HG03095 (cell line): ENCODE results near the gene EDC3.
"Not testable (repeated sequence)": the region's sequence is repeated elsewhere in the genome, so short reads cannot be mapped to it uniquely, and the experiment has no call there.

ENCODE experiments used
- ATAC-seq: cut with Tn5 transposase; IDR thresholded peaks from one replicate; pipeline ENCODE4 v1.9.1; 2021; ENCODE audit warnings: moderate library complexity; ENCODE audit not compliant: unreplicated experiment

EDC3 gene

DNA sequence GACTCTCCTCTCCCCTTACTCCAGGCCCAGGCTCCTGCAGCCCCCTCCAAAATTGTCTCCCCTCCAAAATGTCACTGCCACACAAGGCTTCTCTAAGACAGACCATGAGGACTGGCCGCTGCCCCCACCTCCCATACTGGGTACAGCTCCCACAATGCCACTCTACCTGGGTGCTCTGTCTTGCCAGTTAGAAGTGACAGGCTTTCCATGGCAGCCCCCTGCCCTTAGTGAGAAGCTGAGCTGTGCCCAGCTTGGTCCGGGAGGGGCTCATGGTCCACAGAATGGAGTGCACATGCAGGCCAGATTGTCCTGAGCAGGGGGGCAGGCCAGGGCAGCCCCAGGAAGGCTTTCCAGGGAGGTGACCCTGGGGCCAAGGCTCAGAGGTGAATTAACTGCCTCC is 83.1 kb downstream of the EDC3 start:
- no peak for ATAC-seq

- ATAC-seq = no peak
These were observed 84.0 kb downstream of the EDC3 start for GRCh38 chr15:74611834-74612233.

- ATAC-seq = no peak
These were observed 84.5 kb downstream of the EDC3 start for GRCh38 chr15:74611341-74611740.

DNA sequence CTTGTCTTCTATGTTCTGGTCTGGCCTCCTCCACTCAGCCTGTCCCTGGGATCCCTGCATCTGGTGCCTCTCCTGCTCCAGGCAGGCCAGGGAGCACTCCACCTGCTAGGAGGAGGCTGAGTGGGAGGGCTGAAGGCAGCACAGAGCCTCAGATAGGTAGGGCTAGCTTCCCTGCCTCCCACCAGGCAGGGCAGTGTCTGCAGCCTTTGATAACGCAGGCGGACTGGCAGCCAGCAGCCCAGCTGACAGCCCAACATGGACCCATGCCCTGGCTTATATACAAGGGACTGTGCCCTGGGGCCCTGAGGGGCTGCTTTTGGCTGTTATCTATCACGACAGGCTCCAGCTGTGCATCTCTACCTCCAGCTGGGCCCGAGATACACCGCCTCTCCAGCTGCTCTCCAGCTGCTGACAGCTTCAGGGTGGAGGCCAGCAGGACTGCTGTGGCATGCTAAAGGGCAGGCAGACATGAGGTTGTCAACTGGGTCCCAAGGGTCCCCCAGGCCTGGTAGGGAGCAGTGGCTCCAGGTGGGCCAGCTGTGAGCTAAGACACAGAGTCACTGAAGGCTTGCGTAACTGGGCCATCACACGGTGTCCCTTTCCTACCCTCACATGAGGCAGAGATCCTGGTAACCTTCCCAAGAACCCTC is 85.4 kb downstream of the EDC3 start:
- no peak for ATAC-seq

GRCh38 chr15:74609938-74610301 is 85.9 kb downstream of the EDC3 start:
- ATAC-seq = no peak

DNA sequence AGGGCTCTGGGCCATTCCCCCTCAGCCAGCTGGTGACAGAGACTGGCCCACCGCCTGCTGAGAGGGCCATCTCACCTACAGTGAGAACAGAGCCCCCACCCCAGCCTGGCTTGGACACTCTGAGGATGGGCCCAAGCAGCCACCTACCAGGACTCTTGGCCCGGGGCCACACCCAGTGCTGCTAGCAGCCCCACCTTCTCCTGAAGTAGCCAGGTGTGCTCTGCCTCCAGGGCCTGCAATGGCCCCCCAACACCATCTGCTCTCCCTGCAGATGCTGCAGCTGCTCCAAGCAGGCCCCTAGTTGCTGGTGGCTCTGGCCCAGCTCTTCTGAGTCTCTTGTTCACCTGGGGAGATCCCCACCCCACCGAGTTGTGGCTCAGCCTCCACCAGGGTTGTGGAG is 87.0 kb downstream of the EDC3 start:
- ATAC-seq = no peak

DNA sequence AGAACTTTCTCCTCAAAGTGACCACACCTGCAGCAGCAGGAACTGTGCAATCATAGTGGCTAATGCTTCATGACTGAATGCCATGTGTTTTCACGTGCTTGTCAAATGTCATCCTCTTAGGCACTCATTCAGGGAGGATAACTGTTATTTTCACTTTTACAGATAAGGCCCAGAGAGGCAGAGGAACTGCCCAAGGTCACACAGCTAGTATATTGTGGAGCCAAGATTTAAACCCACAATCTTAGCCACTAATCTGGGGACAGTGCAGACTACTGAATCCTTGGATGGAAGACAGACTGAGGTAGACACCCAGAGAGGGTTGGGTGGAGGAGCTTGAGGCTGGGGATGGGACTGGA is 90.1 kb downstream of the EDC3 start:
- ATAC-seq = no peak

GRCh38 chr15:74604983-74605794 is 90.6 kb downstream of the EDC3 start:
- no peak for ATAC-seq

DNA sequence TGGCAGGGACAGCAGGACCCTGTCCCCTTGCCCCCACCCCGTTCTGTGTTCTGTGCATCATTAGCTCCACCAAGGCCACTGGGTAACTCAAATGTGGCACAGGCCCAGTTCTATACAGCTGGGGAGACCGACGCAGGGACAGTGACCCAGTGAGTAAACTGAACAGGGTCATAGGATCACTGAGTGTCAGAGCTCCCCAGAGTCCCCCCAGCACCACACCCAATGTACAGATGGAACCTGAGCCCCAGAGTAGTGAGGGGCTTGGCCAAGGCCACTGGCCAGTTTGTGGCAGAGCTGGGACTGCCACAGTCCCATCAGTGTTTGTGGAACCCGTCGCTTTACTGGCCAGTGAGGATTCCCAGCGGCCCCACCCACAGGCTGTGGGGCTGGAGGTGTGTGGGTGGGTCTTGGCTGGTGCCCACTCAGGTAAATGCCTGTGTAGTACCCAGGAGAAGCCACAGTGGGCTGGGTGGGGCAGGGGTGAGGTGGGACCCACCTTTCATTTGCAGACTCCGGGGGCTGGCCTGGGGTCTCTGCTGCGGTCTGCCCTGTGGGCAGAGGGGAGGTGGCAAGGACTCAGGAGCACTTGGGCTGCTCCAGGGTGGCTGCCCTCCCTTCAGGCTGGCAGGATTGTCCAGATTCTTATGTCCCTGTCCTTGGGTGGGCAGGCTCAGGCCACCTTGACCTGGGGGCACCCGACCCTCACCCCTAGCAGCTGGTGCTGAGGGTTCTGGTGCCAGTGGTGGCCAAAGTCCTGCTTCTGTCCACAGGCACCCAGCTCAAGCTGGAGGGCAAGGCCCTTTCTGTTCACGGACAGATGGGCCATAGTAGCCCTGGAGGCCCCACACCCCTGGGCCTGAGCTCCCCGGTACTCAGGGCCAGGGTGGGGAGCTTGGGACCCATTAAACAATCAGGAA is 91.8 kb downstream of the EDC3 start:
- ATAC-seq = no peak

GRCh38 chr15:74603026-74603788 is 92.6 kb downstream of the EDC3 start:
- no peak for ATAC-seq

GRCh38 chr15:74599156-74599555 is 96.7 kb downstream of the EDC3 start:
- no peak for ATAC-seq

DNA sequence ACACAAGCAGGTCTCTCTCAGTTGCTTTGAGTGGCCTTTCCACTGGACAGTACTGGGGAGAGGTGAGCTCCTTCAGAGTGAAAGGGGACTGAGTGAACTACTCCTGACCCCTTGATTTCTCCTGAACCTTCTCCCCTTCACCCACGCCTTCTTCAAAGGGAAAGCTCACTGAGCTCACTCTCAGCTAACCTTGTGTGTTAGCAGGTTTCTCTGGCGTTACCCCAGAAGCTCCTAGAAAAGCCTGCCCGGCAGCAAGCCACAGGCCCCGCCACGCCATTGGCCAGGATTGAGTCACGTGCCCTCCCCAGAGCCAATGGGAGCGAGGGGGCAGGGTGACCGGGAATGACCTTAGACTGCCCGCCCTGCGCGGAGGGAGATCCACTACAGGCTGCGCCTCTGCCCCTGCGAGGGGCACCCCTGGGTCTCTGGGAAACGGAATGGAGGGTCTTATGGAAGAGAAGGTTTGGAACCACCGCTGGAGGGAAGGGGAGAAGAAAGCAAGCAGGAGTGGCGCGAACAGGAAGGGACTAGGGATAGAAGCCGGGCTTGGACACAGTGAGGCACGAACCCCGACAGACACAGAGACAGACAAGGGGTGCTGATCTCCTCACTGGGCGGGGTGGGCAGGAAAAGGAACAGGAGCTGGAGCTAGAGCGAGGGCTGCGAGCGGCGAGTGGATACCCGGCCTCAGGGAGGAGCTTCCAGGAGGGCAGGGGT is 97.5 kb downstream of the EDC3 start:
- ATAC-seq = peak; percentile 93

GRCh38 chr15:74597146-74597705 is 98.6 kb downstream of the EDC3 start:
- ATAC-seq = not testable (repeated sequence)

- ATAC-seq = not testable (repeated sequence)
These were observed 99.1 kb downstream of the EDC3 start for GRCh38 chr15:74596736-74597135.

DNA sequence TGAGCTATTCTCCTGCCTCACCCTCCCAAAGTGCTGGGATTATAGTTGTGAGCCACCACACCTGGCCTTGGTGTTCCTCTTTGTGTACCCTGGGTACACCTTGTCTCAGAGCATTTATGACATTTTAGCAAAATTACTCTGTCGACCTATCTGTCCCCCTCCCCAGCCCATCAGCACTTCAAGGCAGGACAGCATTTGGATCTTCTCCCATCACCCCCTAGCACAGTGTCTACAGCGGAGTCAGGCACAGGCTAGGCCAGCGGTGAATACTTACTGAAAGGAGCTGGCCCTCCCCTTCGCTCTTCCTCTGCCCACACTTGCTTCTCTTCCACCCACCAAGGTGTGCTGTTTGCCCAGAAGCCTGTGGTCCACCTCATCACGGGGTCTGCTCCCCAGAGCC is 100.6 kb downstream of the EDC3 start:
- ATAC-seq = no peak

GRCh38 chr15:74594455-74594854 is 101.4 kb downstream of the EDC3 start:
- ATAC-seq = no peak

DNA sequence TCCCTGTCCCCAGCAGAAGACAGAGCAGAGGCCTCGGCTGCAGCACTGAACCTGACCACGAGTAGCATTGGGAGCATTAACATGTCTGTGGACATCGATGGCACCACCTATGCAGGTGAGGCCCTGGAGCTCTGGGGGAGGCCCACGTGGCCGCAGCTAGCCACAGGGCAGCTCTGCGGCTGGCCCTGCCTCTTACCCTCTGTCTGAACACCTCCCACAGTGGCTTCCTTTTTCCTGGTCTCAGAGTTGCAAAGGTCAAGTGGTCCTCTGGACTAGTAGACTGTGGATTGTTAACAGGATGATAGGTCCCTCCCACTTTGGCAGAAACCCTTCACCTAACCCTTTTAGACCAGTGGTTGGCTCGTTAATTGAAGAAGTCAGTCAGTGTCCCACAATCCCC is 102.7 kb downstream of the EDC3 start:
- no peak for ATAC-seq

- ATAC-seq = no peak
These were observed 103.6 kb downstream of the EDC3 start for GRCh38 chr15:74592222-74592621.

DNA sequence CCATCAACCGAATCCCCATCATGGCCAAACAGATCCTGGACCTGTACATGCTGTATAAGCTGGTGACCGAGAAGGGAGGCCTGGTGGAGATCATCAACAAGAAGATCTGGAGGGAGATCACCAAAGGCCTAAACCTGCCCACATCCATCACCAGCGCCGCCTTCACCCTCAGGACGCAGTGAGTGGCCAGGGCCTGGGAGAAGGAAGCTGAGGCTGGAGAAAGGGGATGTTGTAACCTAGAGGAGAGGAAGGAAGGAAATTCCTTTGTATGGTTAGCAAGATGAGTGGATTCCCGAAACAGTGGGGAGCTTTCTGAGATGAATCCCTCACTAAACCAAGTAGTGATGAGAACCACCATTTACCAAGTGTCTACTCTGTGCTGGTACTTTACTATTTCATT is 106.0 kb downstream of the EDC3 start:
- no peak for ATAC-seq

- ATAC-seq = no peak
These were observed 110.0 kb downstream of the EDC3 start for GRCh38 chr15:74585857-74586256.
